Rectal smooth muscle tissue (tissue), 1 donor: Measurements from ENCODE around the gene JMY.
A peak's percentile ranks its signal among the peaks of the same experiment; 100 is the strongest.

Source experiments
- H3K27ac ChIP-seq: one replicate; pipeline ENCODE4 v1.7.0; 2013; ENCODE audit warnings: low read depth, low read length, inconsistent platforms
- H3K27me3 ChIP-seq: one replicate; pipeline ENCODE4 v1.7.0; 2013; ENCODE audit warnings: low read length; ENCODE audit not compliant: control insufficient read depth, insufficient read depth
- H3K36me3 ChIP-seq: one replicate; pipeline ENCODE4 v1.7.0; 2013; ENCODE audit warnings: low read length; ENCODE audit not compliant: control insufficient read depth, insufficient read depth
- H3K4me1 ChIP-seq: one replicate; pipeline ENCODE4 v1.7.0; 2013; ENCODE audit warnings: low read length; ENCODE audit not compliant: control insufficient read depth, insufficient read depth
- H3K4me3 ChIP-seq: one replicate; pipeline ENCODE4 v1.7.0; 2013; ENCODE audit warnings: low read length
- H3K9ac ChIP-seq: one replicate; pipeline ENCODE4 v1.7.0; 2013; ENCODE audit warnings: low read length

JMY gene

GRCh38 chr5:79224286-79224984 lies 11.5 kb upstream of the JMY start:
- H3K4me3 ChIP-seq, result no peak overlapping the region
- H3K27me3 ChIP-seq, result no peaks in the 10 kb centered on the region
- H3K27ac ChIP-seq, result no peak overlapping the region
- no peaks in the 10 kb centered on the region for H3K36me3 ChIP-seq
- H3K9ac ChIP-seq, result no peak overlapping the region
- H3K4me1 ChIP-seq, result no peaks in the 10 kb centered on the region

GRCh38 chr5:79225026-79225425 lies 10.9 kb upstream of the JMY start:
- no peak overlapping the region for H3K27ac ChIP-seq
- H3K4me1 ChIP-seq, result no peaks in the 10 kb centered on the region
- no peaks in the 10 kb centered on the region for H3K27me3 ChIP-seq
- H3K9ac ChIP-seq, result no peak overlapping the region
- no peaks in the 10 kb centered on the region for H3K36me3 ChIP-seq
- no peak overlapping the region for H3K4me3 ChIP-seq

DNA sequence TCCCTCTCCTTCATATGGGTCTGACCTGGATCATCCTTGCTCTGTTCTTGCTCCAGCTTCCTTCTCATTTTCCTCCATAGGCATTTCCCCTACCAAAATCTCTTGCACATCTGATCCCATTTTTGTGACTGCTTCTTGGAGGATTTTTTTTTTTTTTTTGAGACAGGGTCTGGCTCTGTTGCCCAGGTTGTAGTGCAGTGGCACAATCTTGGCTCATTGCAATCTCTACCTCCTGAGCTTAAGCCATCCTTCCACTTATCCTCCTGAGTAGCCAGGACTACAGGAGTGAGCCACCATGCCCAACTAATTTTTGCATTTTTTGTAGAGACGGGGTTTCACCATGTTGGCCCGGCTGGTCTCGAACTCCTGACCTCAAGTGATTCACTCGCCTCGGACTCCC lies 10.5 kb upstream of the JMY start:
- no peak overlapping the region for H3K4me3 ChIP-seq
- no peaks in the 10 kb centered on the region for H3K36me3 ChIP-seq
- no peaks in the 10 kb centered on the region for H3K4me1 ChIP-seq
- H3K27me3 ChIP-seq, result no peaks in the 10 kb centered on the region
- no peak overlapping the region for H3K27ac ChIP-seq
- no peak overlapping the region for H3K9ac ChIP-seq

GRCh38 chr5:79227484-79228025 lies 8.4 kb upstream of the JMY start:
- Histone ChIP-seq H3K9ac (no peak overlapping the region), H3K4me3 (no peak overlapping the region), H3K36me3 (no peaks in the 10 kb centered on the region), H3K4me1 (no peaks in the 10 kb centered on the region), H3K27ac (no peak overlapping the region), H3K27me3 (no peaks in the 10 kb centered on the region)

- Histone ChIP-seq H3K4me1 (no peaks in the 10 kb centered on the region), H3K27ac (no peak overlapping the region), H3K4me3 (no peak overlapping the region), H3K9ac (no peak overlapping the region), H3K36me3 (no peaks in the 10 kb centered on the region), H3K27me3 (no peaks in the 10 kb centered on the region)
Observed at GRCh38 chr5:79229357-79230174, 6.4 kb upstream of the JMY start.

GRCh38 chr5:79235261-79235633 lies 684 bp upstream of the JMY start:
- H3K27me3 ChIP-seq, result no peaks in the 10 kb centered on the region
- H3K4me1 ChIP-seq, result no peaks in the 10 kb centered on the region
- H3K36me3 ChIP-seq, result no peaks in the 10 kb centered on the region
- H3K27ac ChIP-seq, result peak overlapping the region; percentile 92
- peak overlapping the region; percentile 84 for H3K4me3 ChIP-seq
- H3K9ac ChIP-seq, result peak overlapping the region; percentile 54

DNA sequence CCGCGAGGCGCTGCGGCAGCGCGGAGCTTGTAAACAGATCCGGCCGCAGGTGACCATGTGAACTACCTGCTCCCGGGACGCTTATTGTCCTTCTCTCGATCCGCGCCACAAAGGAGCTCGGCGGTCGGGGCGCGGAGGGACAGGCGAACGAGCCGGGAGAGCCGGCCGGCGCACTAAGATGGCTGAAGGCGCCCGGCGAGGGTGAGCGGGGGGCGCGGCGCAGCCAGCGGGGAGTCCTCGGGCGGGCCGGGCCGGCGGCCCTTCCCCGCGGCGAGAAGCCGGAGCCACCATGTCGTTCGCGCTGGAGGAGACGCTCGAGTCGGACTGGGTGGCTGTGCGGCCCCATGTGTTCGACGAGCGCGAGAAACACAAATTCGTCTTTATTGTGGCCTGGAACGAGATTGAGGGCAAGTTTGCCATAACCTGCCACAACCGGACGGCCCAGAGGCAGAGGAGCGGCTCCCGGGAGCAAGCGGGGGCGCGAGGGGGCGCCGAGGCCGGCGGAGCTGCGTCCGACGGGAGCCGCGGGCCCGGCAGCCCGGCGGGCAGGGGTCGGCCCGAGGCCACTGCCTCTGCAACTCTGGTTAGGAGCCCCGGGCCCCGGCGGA lies 535 bp downstream of the JMY start:
- Histone ChIP-seq H3K4me1 (no peaks in the 10 kb centered on the region), H3K36me3 (no peaks in the 10 kb centered on the region), H3K27me3 (no peaks in the 10 kb centered on the region), H3K27ac (peak overlapping the region; percentile 92), H3K4me3 (peak overlapping the region; percentile 77), H3K9ac (peak overlapping the region; percentile 57)

DNA sequence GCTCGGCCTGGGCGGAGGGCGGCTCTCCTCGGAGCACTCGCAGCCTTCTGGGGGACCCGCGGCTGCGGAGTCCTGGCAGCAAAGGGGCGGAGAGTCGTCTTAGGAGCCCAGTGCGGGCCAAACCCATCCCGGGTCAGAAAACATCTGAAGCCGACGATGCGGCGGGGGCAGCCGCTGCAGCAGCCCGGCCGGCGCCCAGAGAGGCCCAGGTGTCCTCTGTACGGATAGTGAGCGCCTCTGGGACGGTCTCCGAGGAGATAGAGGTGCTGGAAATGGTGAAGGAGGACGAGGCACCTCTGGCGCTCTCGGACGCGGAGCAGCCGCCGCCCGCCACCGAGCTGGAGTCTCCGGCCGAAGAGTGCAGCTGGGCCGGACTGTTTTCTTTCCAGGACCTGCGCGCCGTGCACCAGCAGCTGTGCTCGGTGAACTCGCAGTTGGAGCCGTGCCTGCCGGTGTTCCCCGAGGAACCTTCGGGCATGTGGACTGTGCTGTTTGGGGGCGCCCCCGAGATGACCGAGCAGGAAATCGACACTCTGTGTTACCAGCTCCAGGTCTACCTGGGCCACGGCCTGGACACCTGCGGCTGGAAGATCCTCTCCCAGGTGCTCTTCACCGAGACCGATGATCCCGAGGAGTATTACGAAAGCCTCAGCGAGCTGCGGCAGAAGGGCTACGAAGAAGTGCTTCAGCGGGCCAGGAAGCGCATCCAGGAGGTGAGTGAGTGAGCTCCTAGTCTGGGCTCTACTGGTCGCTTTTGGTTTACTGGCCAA lies 1.2 kb downstream of the JMY start:
- H3K36me3 ChIP-seq, result no peaks in the 10 kb centered on the region
- H3K27me3 ChIP-seq, result no peaks in the 10 kb centered on the region
- peak overlapping the region; percentile 92 for H3K27ac ChIP-seq
- H3K4me3 ChIP-seq, result peak overlapping the region; percentile 77
- H3K9ac ChIP-seq, result peak overlapping the region; percentile 57
- no peaks in the 10 kb centered on the region for H3K4me1 ChIP-seq

DNA sequence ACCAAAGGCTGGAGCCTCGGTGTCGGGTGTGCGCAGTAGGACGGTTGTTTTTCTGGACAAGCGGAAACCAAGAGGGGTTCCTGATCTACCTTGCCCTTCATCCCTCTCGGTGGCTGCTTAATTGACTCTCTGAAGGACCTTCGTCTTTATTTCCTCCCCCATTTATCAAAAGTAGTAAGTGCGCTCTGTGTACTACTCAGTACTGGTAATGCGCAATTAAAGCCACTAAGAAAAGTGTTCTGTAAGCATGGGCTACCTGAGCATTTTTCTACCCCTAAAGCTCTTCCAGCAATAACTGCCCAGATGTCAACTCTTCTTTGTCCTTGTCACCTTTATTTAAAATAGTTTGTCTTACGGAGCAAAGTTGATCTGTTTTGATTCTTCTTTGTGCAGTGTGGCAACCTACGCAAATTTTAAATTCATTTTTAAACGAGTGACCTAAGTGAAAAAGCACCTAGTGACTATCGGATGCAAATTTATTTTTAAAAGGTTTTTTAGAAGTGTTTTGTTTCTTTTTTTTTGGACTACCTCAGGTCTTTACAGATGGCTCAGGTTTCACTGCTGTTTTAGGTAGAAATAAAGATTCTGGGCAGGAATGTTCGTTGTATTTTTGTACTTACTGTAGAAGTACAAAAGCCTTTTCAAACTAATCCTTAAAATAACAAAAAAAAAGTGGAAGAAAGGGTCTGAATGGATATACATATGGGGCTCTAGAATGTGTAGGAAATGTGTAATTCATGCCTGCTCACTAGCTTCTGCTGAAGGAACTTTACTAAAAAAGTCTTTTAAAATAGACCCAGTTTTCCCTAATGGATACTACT lies 2.0 kb downstream of the JMY start:
- no peaks in the 10 kb centered on the region for H3K36me3 ChIP-seq
- H3K4me3 ChIP-seq, result peak overlapping the region; percentile 77
- peak overlapping the region; percentile 0 for H3K9ac ChIP-seq
- H3K27ac ChIP-seq, result no peak overlapping the region
- peaks cover 2% of the 10 kb centered on the region for H3K4me1 ChIP-seq
- no peaks in the 10 kb centered on the region for H3K27me3 ChIP-seq

DNA sequence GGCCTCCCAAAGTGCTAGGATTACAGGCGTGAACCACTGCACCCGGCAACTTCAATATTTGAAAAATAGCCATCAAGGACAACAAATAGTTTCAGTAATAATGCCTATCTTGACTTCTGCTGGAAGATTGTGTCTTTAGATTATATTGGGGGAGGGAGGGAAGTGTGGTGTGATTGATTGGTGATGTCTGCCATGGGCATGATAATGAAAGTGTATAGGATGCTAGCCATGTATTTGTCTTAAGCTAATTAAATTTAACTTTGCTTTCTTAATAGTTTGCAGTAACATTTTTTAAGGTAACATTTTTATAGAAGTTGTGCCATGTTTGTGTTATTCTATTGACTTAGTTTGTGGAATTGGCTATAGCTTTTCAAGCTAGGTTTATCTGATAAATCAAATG lies 4.6 kb downstream of the JMY start:
- H3K36me3 ChIP-seq, result no peaks in the 10 kb centered on the region
- no peak overlapping the region for H3K4me3 ChIP-seq
- H3K9ac ChIP-seq, result no peak overlapping the region
- no peak overlapping the region for H3K27ac ChIP-seq
- H3K4me1 ChIP-seq, result peaks cover 2% of the 10 kb centered on the region
- H3K27me3 ChIP-seq, result no peaks in the 10 kb centered on the region

DNA sequence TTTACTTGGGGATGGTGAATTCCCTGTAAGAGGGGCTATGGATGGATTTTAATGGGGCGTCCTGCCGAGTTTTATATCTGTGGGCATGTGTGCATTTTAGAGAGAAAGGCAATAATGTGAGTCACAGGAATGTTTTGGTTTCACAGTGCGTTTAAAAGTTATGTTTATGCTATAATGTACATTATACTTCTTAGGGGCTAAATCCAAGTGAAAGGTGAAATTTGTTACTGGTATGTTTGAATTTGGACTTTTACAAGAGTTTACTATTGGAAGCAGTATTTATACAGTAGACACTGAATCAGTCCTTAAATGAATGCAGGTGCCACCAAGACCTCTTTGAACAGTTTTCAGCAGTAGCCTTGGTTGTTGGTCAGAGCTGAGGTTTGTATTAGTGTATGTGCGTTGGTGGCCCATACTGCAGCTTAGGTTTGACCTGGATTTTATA lies 5.6 kb downstream of the JMY start:
- Histone ChIP-seq H3K36me3 (no peaks in the 10 kb centered on the region), H3K27ac (no peak overlapping the region), H3K4me3 (no peak overlapping the region), H3K4me1 (peaks cover 2% of the 10 kb centered on the region), H3K9ac (no peak overlapping the region), H3K27me3 (no peaks in the 10 kb centered on the region)
